ENCODE data around the gene CCNA2. TPM values are rescaled to one million over a fixed set of nuclear protein-coding genes. Genes with fewer than 3 reads are reported as not detected.

The CCNA2 gene
- total RNA-seq, 1 donor from 2014 or later, result 27.3 TPM

DNA sequence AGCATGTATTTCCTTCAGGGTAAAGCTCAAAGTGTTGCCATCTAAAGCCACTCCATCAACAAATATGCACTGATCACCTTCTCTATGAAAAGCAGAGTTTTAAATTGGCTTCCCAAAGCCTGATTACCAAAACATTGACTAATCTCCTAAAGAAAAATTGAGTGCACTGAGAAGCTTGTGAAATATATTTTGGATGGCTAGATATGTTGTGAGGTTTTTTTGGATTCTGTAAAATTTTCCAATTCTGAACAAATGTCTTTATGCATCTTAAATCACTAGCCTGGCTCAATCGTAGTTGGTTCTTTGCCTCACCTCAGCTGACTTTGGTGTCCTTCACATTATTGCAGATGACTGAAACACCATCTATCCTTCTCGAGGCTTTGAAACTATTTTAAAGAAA is 37.5 kb downstream of the CCNA2 start:
- Mint-ChIP-seq H3K27me3 (peaks cover 17% of the 10 kb centered on the region), H3K4me1 (ENCODE audit: low read depth) (no peaks in the 10 kb centered on the region), H3K9me3 (ENCODE audit: low read depth) (no peaks in the 10 kb centered on the region), H3K36me3 (ENCODE audit: insufficient read depth) (no peaks in the 10 kb centered on the region), H3K4me3 (ENCODE audit: low read depth) (no peak overlapping the region), H3K27ac (no peak overlapping the region)
- no peak for DNase-seq (ENCODE audit: low spot score, unreplicated experiment)
- no peak for TF ChIP-seq CTCF (IDR thresholded peaks at IDR 0.05; ENCODE audit: unreplicated experiment)

DNA sequence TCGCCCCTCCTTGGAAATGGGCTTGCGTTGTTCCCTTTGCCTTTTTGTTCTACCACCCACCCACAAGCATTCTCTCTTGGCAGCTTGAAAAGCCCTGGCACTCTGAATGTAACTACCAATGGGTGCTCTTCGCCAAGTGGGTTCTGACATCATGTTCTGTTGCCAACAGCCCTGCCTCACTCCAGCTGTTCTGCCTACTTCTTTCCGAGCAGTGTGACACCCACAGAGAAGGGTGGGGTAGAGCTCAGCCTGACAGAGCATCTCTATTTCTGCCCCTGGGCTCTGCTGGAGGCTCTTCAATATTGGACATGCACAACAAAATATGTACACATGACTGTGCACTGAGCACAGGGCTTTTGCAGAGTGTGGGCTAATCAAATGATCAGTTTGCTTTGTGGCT is 38.2 kb downstream of the CCNA2 start:
- H3K9me3 Mint-ChIP-seq (ENCODE audit: low read depth), result no peaks in the 10 kb centered on the region

GRCh38 chr4:121784975-121785374 is 38.7 kb downstream of the CCNA2 start:
- H3K4me3 Mint-ChIP-seq (ENCODE audit: low read depth), result no peak overlapping the region
- no peak overlapping the region for H3K27ac Mint-ChIP-seq
- H3K27me3 Mint-ChIP-seq, result peaks cover 20% of the 10 kb centered on the region
- no peaks in the 10 kb centered on the region for H3K4me1 Mint-ChIP-seq (ENCODE audit: low read depth)
- no peaks in the 10 kb centered on the region for H3K9me3 Mint-ChIP-seq (ENCODE audit: low read depth)
- no peak for TF ChIP-seq CTCF (IDR thresholded peaks at IDR 0.05; ENCODE audit: unreplicated experiment)
- no peak for DNase-seq (ENCODE audit: low spot score, unreplicated experiment)
- H3K36me3 Mint-ChIP-seq (ENCODE audit: insufficient read depth), result no peaks in the 10 kb centered on the region

More for the DNA sequence above, 38.2 kb downstream of the CCNA2 start:
- H3K27me3 Mint-ChIP-seq, result peaks cover 19% of the 10 kb centered on the region
- no peaks in the 10 kb centered on the region for H3K36me3 Mint-ChIP-seq (ENCODE audit: insufficient read depth)
- H3K4me3 Mint-ChIP-seq (ENCODE audit: low read depth), result no peak overlapping the region
- H3K27ac Mint-ChIP-seq, result no peak overlapping the region
- no peak for DNase-seq (ENCODE audit: low spot score, unreplicated experiment)
- no peak for TF ChIP-seq CTCF (IDR thresholded peaks at IDR 0.05; ENCODE audit: unreplicated experiment)
- no peaks in the 10 kb centered on the region for H3K4me1 Mint-ChIP-seq (ENCODE audit: low read depth)

GRCh38 chr4:121784401-121784800 is 39.3 kb downstream of the CCNA2 start:
- Mint-ChIP-seq H3K4me3 (ENCODE audit: low read depth) (no peak overlapping the region), H3K27ac (no peak overlapping the region), H3K27me3 (peaks cover 22% of the 10 kb centered on the region), H3K4me1 (ENCODE audit: low read depth) (no peaks in the 10 kb centered on the region), H3K36me3 (ENCODE audit: insufficient read depth) (no peaks in the 10 kb centered on the region), H3K9me3 (ENCODE audit: low read depth) (no peaks in the 10 kb centered on the region)
- no peak for TF ChIP-seq CTCF (IDR thresholded peaks at IDR 0.05; ENCODE audit: unreplicated experiment)
- no peak for DNase-seq (ENCODE audit: low spot score, unreplicated experiment)

DNA sequence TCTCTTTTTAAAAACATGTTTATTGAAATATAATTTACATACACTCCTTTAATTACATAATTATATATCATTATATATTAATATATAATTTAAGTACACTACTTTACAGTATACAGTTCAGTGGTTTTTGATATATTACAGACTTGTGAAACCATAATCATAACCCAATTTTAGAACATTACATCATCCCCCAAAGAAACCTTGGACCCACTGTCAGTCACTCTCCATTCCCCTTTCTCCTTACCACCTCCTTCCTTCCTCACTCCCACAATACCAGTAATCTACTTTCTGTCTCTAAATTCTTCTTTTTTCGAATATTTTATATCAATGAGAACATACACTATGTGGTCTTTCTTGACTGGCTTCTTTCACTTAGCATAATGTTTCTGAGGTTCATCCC is 40.5 kb downstream of the CCNA2 start:
- no peak overlapping the region for H3K4me3 Mint-ChIP-seq (ENCODE audit: low read depth)
- no peak for DNase-seq (ENCODE audit: low spot score, unreplicated experiment)
- TF ChIP-seq CTCF (IDR thresholded peaks at IDR 0.05; ENCODE audit: unreplicated experiment), result no peak
- no peaks in the 10 kb centered on the region for H3K4me1 Mint-ChIP-seq (ENCODE audit: low read depth)
- H3K9me3 Mint-ChIP-seq (ENCODE audit: low read depth), result no peaks in the 10 kb centered on the region
- no peak overlapping the region for H3K27ac Mint-ChIP-seq
- peaks cover 16% of the 10 kb centered on the region for H3K27me3 Mint-ChIP-seq
- no peaks in the 10 kb centered on the region for H3K36me3 Mint-ChIP-seq (ENCODE audit: insufficient read depth)
